RWPE1 (cell line): Measurements from ENCODE around the gene GTPBP8.
A peak's percentile ranks its signal among the peaks of the same experiment; 100 is the strongest.
"Not testable (repeated sequence)": the region's sequence is repeated elsewhere in the genome, so short reads cannot be mapped to it uniquely, and the experiment has no call there.

Source experiments
- CTCF ChIA-PET: fragments of 350-600 bp; sonication (Branson Sonifier 250); formaldehyde crosslinking; extraction: SDS; loops from one replicate; lab custom pipeline; 2021; lab: Yijun Ruan, JAX
- POLR2A ChIA-PET: fragments of 400-600 bp; formaldehyde crosslinking; extraction: SDS; loops from one replicate; lab custom pipeline; 2020; ENCODE audit warnings: antibody characterized with exemption; ENCODE audit not compliant: low non-redundant PET; lab: Yijun Ruan, JAX
- DNase-seq: peaks from one replicate; pipeline ENCODE4 v3.0.0; 2012; ENCODE audit warnings: low spot score
- H3K27ac ChIP-seq: fragments of 450-650 bp; 2 replicates; pipeline ENCODE4 v1.5.1; 2017
- CTCF ChIP-seq: fragments of 450-650 bp; conservative IDR thresholded peaks from 2 replicates; pipeline ENCODE4 v1.5.1; 2017; ENCODE audit warnings: low read depth, mild to moderate bottlenecking

The GTPBP8 gene

GRCh38 chr3:113043686-113044085 is 52.9 kb downstream of the GTPBP8 start:
- ChIA-PET CTCF (interaction anchor here (0.5 to 0.7 kb wide), 2 partner anchors 42 to 114 kb away, joined by 3 read pairs; no protein-coding TSS in a partner anchor), POLR2A (no interaction called here)
- H3K27ac ChIP-seq = no peak overlapping the region
- DNase-seq = no peak
- TF ChIP-seq CTCF = no peak

GRCh38 chr3:113046186-113046965 is 55.6 kb downstream of the GTPBP8 start:
- H3K27ac ChIP-seq, CTCF ChIA-PET, POLR2A ChIA-PET, DNase-seq: not testable (repeated sequence)

- DNase-seq = peak; percentile 74
- ChIA-PET POLR2A (interaction anchor here (0.6 kb wide), 1 partner anchor 58 kb away, joined by 8 read pairs; no protein-coding TSS in a partner anchor), CTCF (interaction anchor here (0.7 to 1.0 kb wide), 2 partner anchors 223 to 237 kb away, joined by 3 read pairs; no protein-coding TSS in a partner anchor)
- H3K27ac ChIP-seq = no peak overlapping the region
- peak; percentile 89 for TF ChIP-seq CTCF
These were observed 60.5 kb downstream of the GTPBP8 start for GRCh38 chr3:113051302-113051711.
